ENCODE results near the gene OR52W1.

- TF ChIP-seq, protein P1, sequence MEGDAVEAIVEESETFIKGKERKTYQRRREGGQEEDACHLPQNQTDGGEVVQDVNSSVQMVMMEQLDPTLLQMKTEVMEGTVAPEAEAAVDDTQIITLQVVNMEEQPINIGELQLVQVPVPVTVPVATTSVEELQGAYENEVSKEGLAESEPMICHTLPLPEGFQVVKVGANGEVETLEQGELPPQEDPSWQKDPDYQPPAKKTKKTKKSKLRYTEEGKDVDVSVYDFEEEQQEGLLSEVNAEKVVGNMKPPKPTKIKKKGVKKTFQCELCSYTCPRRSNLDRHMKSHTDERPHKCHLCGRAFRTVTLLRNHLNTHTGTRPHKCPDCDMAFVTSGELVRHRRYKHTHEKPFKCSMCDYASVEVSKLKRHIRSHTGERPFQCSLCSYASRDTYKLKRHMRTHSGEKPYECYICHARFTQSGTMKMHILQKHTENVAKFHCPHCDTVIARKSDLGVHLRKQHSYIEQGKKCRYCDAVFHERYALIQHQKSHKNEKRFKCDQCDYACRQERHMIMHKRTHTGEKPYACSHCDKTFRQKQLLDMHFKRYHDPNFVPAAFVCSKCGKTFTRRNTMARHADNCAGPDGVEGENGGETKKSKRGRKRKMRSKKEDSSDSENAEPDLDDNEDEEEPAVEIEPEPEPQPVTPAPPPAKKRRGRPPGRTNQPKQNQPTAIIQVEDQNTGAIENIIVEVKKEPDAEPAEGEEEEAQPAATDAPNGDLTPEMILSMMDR (conservative IDR thresholded peaks at IDR 0.05 in 1 of 2, IDR thresholded peaks at IDR 0.05 in 1 of 2; ENCODE audit: low read depth in 1 of 2, low read length in 2 of 2): no peak
- TF ChIP-seq EZH2 (IDR thresholded peaks at IDR 0.05; ENCODE audit: low read length, missing control alignments): no peak
Observed at GRCh38 chr11:6205366-6205765, 6.3 kb downstream of the OR52W1 start, which contains the start of gene C11orf42.

Measured in fibroblast of lung (primary cell).